H1 (cell line): ENCODE measurements around the gene EEIG1. TPM values are rescaled to one million over a fixed set of nuclear protein-coding genes. Genes with fewer than 3 reads are reported as not detected.

Experiments
- CTCF ChIA-PET: fragments of 300-600 bp; sonication (Branson Sonifier 250); formaldehyde crosslinking; loops from one replicate; lab custom pipeline; 2021; ENCODE audit not compliant: partially characterized antibody; lab: Charles Lee
- POLR2A ChIA-PET: fragments of 300-600 bp; sonication (Branson Sonifier 250); formaldehyde crosslinking; loops from one replicate; lab custom pipeline; 2021; ENCODE audit warnings: inconsistent platforms; ENCODE audit not compliant: partially characterized antibody; lab: Charles Lee
- DNase-seq, 2 experiments: peaks; one replicate each; pipeline versions ENCODE4 v3.0.0 to v3.0.0-alpha.2; 2010 to 2022; ENCODE audit warnings: low spot score in 2 of 2, low read depth in 1 of 2, mixed read lengths in 1 of 2
- FAIRE-seq: peaks from 2 replicates; lab custom pipeline; 2011; peaks lifted over from hg19 to GRCh38; lab: Jason Lieb, UNC
- H2AFZ ChIP-seq: 2 replicates; pipeline ENCODE4 v1.8.1; 2012; ENCODE audit warnings: low read length, inconsistent platforms
- H2AK5ac ChIP-seq: 2 replicates; pipeline ENCODE4 v1.6.1; 2013; ENCODE audit warnings: low read depth, low read length
- H2BK120ac ChIP-seq: replicated peaks from 2 replicates; pipeline ENCODE3; 2013; ENCODE audit warnings: low read depth, low read length, inconsistent platforms
- H2BK12ac ChIP-seq: 2 replicates; pipeline ENCODE4 v1.6.1; 2013; ENCODE audit warnings: low read depth, low read length
- H2BK15ac ChIP-seq: 2 replicates; pipeline ENCODE4 v1.6.1; 2013; ENCODE audit warnings: low read length
- H2BK20ac ChIP-seq: 2 replicates; pipeline ENCODE4 v1.6.1; 2013; ENCODE audit warnings: low read length
- H2BK5ac ChIP-seq: 2 replicates; pipeline ENCODE4 v1.6.1; 2013; ENCODE audit warnings: low read depth, low read length
- H3K14ac ChIP-seq: 2 replicates; pipeline ENCODE4 v1.6.1; 2013; ENCODE audit warnings: inconsistent platforms; ENCODE audit not compliant: insufficient read length
- H3K18ac ChIP-seq: 2 replicates; pipeline ENCODE4 v1.6.1; 2013; ENCODE audit warnings: low read length; ENCODE audit errors: extremely low read depth
- H3K23ac ChIP-seq: 2 replicates; pipeline ENCODE4 v1.6.1; 2013; ENCODE audit warnings: inconsistent platforms; ENCODE audit not compliant: insufficient read length
- H3K23me2 ChIP-seq: 2 replicates; pipeline ENCODE4 v1.6.1; 2013; ENCODE audit warnings: low read depth, low read length
- H3K27ac ChIP-seq: 2 replicates; pipeline ENCODE4 v1.6.1; 2011; ENCODE audit warnings: low read depth, low read length, inconsistent platforms
- H3K27me3 ChIP-seq, 4 experiments: replicated peaks in 1 of 4; 1 replicate in 1 of 4; 2 replicates in 3 of 4; pipeline versions ENCODE4 v1.6.1 to v1.8.1; 2011 to 2013; ENCODE audit warnings: low read length in 3 of 4, mild to moderate bottlenecking in 3 of 4, inconsistent platforms in 2 of 4, mixed read lengths in 2 of 4, moderate library complexity in 1 of 4; ENCODE audit not compliant: control insufficient read depth in 3 of 4, insufficient read depth in 3 of 4; ENCODE audit errors: extremely low read depth in 1 of 4
- H3K36me3 ChIP-seq, 4 experiments: 2 replicates each; pipeline versions ENCODE4 v1.6.1 to v1.8.1; 2011 to 2013; ENCODE audit warnings: mild to moderate bottlenecking in 4 of 4, low read length in 3 of 4, moderate library complexity in 2 of 4, control low read depth in 1 of 4, inconsistent platforms in 1 of 4; ENCODE audit not compliant: insufficient read depth in 4 of 4, control insufficient read depth in 2 of 4
- H3K4ac ChIP-seq: replicated peaks from 2 replicates; pipeline ENCODE3; 2013; ENCODE audit warnings: low read length, low read depth, mixed read lengths, inconsistent platforms; ENCODE audit not compliant: insufficient read length
- H3K4me1 ChIP-seq, 4 experiments: replicated peaks in 1 of 4; 1 replicate in 1 of 4; 2 replicates in 3 of 4; pipeline versions ENCODE4 v1.6.1 to v1.8.1; 2011 to 2013; ENCODE audit warnings: low read length in 3 of 4, inconsistent platforms in 2 of 4, mixed read lengths in 1 of 4; ENCODE audit not compliant: insufficient read depth in 4 of 4, control insufficient read depth in 3 of 4
- H3K4me2 ChIP-seq, 2 experiments: 2 replicates each; pipeline versions ENCODE4 v1.6.1 to v1.8.1; 2011 to 2013; ENCODE audit warnings: low read depth in 2 of 2, low read length in 2 of 2, control low read depth in 1 of 2, inconsistent platforms in 1 of 2, mild to moderate bottlenecking in 1 of 2; ENCODE audit not compliant: insufficient read depth in 1 of 2
- H3K4me3 ChIP-seq, 4 experiments: fragments of 200-600, 300-600 bp in 1 of 4; sonication (generic), shearing (Covaris generic), sonication (Bioruptor Twin) in 1 of 4; 2 replicates each; pipeline versions ENCODE4 v1.5.1 to v1.8.1; 2011 to 2016; ENCODE audit warnings: low read length in 4 of 4, low read depth in 3 of 4, control low read depth in 2 of 4, inconsistent platforms in 2 of 4, mild to moderate bottlenecking in 2 of 4, mixed read lengths in 1 of 4, moderate library complexity in 1 of 4; ENCODE audit not compliant: insufficient read depth in 2 of 4; ENCODE audit errors: extremely low read depth in 1 of 4
- H3K56ac ChIP-seq: replicated peaks from 2 replicates; pipeline ENCODE3; 2013; ENCODE audit warnings: low read depth, mild to moderate bottlenecking, mixed read lengths, low read length, inconsistent platforms; ENCODE audit not compliant: insufficient read length
- H3K79me1 ChIP-seq: 2 replicates; pipeline ENCODE4 v1.6.1; 2013; ENCODE audit warnings: low read depth, low read length, control low read depth
- H3K79me2 ChIP-seq, 2 experiments: 2 replicates each; pipeline versions ENCODE4 v1.6.1 to v1.8.1; 2012 to 2013; ENCODE audit warnings: low read length in 2 of 2, mild to moderate bottlenecking in 2 of 2, inconsistent platforms in 1 of 2; ENCODE audit not compliant: insufficient read depth in 2 of 2, control insufficient read depth in 1 of 2
- H3K9ac ChIP-seq, 4 experiments: replicated peaks in 1 of 4; 1 replicate in 1 of 4; 2 replicates in 3 of 4; pipeline versions ENCODE4 v1.6.1 to v1.8.1; 2011 to 2013; ENCODE audit warnings: low read depth in 3 of 4, low read length in 3 of 4, control low read depth in 2 of 4, mild to moderate bottlenecking in 2 of 4, moderate library complexity in 2 of 4, inconsistent platforms in 1 of 4; ENCODE audit errors: extremely low read depth in 1 of 4
- H3K9me3 ChIP-seq, 2 experiments: 2 replicates each; pipeline versions ENCODE4 v1.6.1 to v1.8.1; 2012 to 2013; ENCODE audit warnings: mild to moderate bottlenecking in 2 of 2, moderate library complexity in 2 of 2, control low read depth in 1 of 2, inconsistent platforms in 1 of 2, low read depth in 1 of 2, low read length in 1 of 2, mixed read lengths in 1 of 2; ENCODE audit not compliant: insufficient read depth in 2 of 2
- H4K20me1 ChIP-seq, 2 experiments: replicated peaks in 1 of 2; 2 replicates each; pipeline versions ENCODE3 to v1.8.1; 2011 to 2013; ENCODE audit warnings: inconsistent platforms in 2 of 2, low read length in 2 of 2, mild to moderate bottlenecking in 1 of 2; ENCODE audit not compliant: insufficient read depth in 2 of 2, control insufficient read depth in 1 of 2
- H4K5ac ChIP-seq: 2 replicates; pipeline ENCODE4 v1.6.1; 2013; ENCODE audit warnings: low read length, low read depth, mixed read lengths, inconsistent platforms; ENCODE audit not compliant: insufficient read length
- H4K8ac ChIP-seq: 2 replicates; pipeline ENCODE4 v1.8.0; 2013; ENCODE audit warnings: mild to moderate bottlenecking, moderate library complexity, low read length, inconsistent platforms; ENCODE audit not compliant: insufficient read depth; ENCODE audit errors: extremely low read depth
- H4K91ac ChIP-seq: replicated peaks from 2 replicates; pipeline ENCODE3; 2013; ENCODE audit warnings: low read length, mixed read lengths, inconsistent platforms; ENCODE audit not compliant: insufficient read length
- ASH2L ChIP-seq: fragments of 200-600, 300-600 bp; sonication (generic); IDR thresholded peaks from one replicate; pipeline ENCODE4 v1.7.1; 2017; ENCODE audit warnings: low read length
- WGBS, 2 experiments: shearing (Covaris generic) in 1 of 2; methylation state at CpG; one replicate each; pipeline versions ENCODE4 v1.1.6 to v1.1.7; 2013 to 2015; ENCODE audit warnings: low lambda C conversion rate in 2 of 2, mixed read lengths in 2 of 2, inconsistent platforms in 1 of 2, low coverage in 1 of 2, missing lambda C conversion rate in 1 of 2; ENCODE audit not compliant: insufficient replicate concordance in 2 of 2, insufficient coverage in 1 of 2, insufficient read length in 1 of 2; ENCODE audit errors: extremely low coverage in 1 of 2, missing lambda C conversion rate in 1 of 2; 5-methylcytosine and 5-hydroxymethylcytosine counted together
- polyA plus RNA-seq, 7 experiments: library from polyadenylated mRNA; depleted of rRNA in 3 of 7; stranded (reverse) in 5 of 7; unstranded in 2 of 7; fragments of >200 nt in 5 of 7; fragments of 200-250 nt in 2 of 7; gene quantifications; 1 replicate in 5 of 7; 2 replicates in 1 of 7; 4 replicates in 1 of 7; pipeline versions ENCODE4 v1.2.1 to v1.2.3, GENCODE V29; 2011 to 2013; ENCODE audit warnings: missing spikeins in 2 of 7, mixed read lengths in 2 of 7
- total RNA-seq: library from RNA; stranded (reverse); fragmentation: NEBNext Ultra II Directional; extraction: Animal tissue kit (Norgen Biotek cat#: 25700); gene quantifications from 2 replicates; pipeline ENCODE4 v1.2.1, GENCODE V29; 2021

Gene EEIG1
- total and polyA plus RNA-seq, 2 of the 8 experiments (the other 6 are each of a cell fraction or from before 2014, with no cell fraction given), result 29.8 to 50.8 TPM

DNA sequence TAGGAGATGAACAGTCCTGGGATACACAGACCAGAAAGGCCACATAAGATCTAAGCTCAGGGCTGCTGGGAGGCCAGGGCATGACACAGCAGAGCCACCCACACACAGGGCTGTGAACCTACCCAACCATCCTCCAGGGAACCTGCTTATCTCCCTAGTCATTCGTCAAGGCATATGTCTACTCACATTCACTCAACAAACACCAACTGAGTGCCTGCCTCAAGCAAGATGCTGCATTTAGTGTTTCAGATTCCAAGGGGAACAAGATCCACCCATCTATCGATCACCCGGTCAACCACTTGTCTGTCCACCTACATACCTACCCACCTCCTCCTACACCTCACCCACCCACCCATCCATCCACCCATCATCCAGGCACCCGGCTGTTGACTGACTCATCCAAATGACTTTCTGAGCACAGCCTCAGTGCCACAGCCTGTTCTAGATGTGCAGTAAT lies 45.0 kb downstream of the EEIG1 start:
- Histone ChIP-seq H3K9ac (no peak overlapping the region; a peak in 1 of 7 replicates), H2BK20ac (no peak overlapping the region), H3K4me3 (no peak overlapping the region), H3K4ac (no peak overlapping the region), H3K4me2 (peak overlapping the region in 1 of 2 experiments; percentile 84; a peak in 1 of 4 replicates), H3K56ac (no peak overlapping the region), H4K8ac (no peak overlapping the region), H3K79me1 (peaks cover 10% of the 10 kb centered on the region), H2BK12ac (no peak overlapping the region), H2BK5ac (no peak overlapping the region), H3K27me3 (no peaks in the 10 kb centered on the region), H2BK120ac (no peak overlapping the region), H3K27ac (no peak overlapping the region), H3K14ac (no peak overlapping the region), H3K9me3 (no peaks in the 10 kb centered on the region), H4K20me1 (peaks cover 1 to 22% of the 10 kb centered on the region in 2 experiments), H2AK5ac (no peak overlapping the region), H2BK15ac (no peak overlapping the region)
- CTCF ChIA-PET, result interaction anchor here (35.5 kb wide), 1 partner anchor 95 kb away, joined by 825 read pairs; no protein-coding TSS in a partner anchor
- DNase-seq, result no peak
- FAIRE-seq, result no peak
- no peak for TF ChIP-seq ASH2L
- TF ChIP-seq, all 59 proteins: peak for 0
- Histone ChIP-seq H3K23me2 (peaks cover 20% of the 10 kb centered on the region; the same call in 1 of the 2 replicates), H3K18ac (no peak overlapping the region), H3K79me2 (peaks cover 0 to 15% of the 10 kb centered on the region in 2 experiments; a peak in 1 of 4 replicates), H3K23ac (no peak overlapping the region), H4K91ac (no peak overlapping the region), H4K5ac (no peak overlapping the region), H3K4me1 (peaks cover 7 to 18% (median 13%) of the 10 kb centered on the region in 4 experiments), H3K36me3 (peaks cover 0 to 3% (median 0%) of the 10 kb centered on the region in 4 experiments; a peak in 2 of 8 replicates), H2AFZ (no peak overlapping the region)
- POLR2A ChIA-PET, result no interaction called here
- 95% methylated on average over 4 of the region's 4 CpGs; no CpG with 5 or more reads in 1 of the 2 experiments for WGBS, 2 experiments
